ENCODE measurements around the gene TANC1.

DNA sequence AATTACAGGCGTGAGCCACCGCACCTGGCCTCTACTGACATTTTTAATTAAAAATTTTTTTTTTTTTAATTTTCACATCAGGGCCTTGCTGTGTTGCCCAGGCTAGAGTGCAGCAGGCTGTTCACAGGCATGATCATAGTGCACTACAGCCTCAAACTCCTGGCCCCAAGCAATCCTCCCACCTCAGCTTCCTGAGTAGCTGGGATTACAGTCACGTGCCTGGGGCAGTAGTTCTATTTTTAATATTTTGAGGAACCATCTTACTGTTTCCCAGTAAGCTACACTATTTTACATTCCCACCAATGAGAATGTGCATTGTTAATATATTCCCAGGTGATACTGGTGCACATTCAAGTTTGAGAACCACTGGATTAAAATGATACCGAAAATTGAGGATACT is 225.4 kb downstream of the TANC1 start:
- TF ChIP-seq POLR2A (IDR thresholded peaks at IDR 0.05; ENCODE audit: low read length) (no peak), GATA1 (IDR thresholded peaks at IDR 0.05; ENCODE audit: low read depth, low read length) (no peak)

All from erythroblast (primary cell).